ENCODE data around the gene ACOT9.

GRCh38 chrX:23729214-23729613 is 13.9 kb downstream of the ACOT9 start:
- TF ChIP-seq EZH2 (IDR thresholded peaks at IDR 0.05; ENCODE audit: borderline replicate concordance, low read depth, low read length, poor library complexity, severe bottlenecking) (no peak), CTCF (conservative IDR thresholded peaks at IDR 0.05; ENCODE audit: low read depth, low read length) (no peak)
